GM19438 (cell line): Measurements from ENCODE around the gene SKAP1.
"Not testable (repeated sequence)": the region's sequence is repeated elsewhere in the genome, so short reads cannot be mapped to it uniquely, and the experiment has no call there.

Experiments used
- ATAC-seq: cut with Tn5 transposase; IDR thresholded peaks from one replicate; pipeline ENCODE4 v1.9.1; 2021; ENCODE audit warnings: low read depth; ENCODE audit not compliant: unreplicated experiment

SKAP1 gene

DNA sequence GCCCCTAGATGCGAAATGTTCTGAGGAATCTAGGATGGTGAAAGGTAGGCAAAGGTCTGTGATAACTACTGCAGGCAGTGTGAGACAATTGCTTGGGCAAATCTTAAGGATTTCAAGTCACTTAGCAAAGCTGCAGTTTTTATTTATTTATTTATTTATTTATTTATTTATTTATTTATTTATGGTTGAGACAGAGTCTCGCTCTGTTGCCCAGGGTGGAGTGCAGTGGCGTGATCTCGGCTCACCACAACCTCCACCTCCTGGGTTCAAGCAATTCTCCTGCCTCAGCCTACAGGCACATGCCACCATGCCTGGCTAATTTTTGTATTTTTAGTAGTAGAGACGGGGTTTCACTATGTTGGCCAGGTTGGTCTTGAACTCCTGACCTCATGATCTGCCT, 243.7 kb downstream of the SKAP1 start:
- ATAC-seq = not testable (repeated sequence)

DNA sequence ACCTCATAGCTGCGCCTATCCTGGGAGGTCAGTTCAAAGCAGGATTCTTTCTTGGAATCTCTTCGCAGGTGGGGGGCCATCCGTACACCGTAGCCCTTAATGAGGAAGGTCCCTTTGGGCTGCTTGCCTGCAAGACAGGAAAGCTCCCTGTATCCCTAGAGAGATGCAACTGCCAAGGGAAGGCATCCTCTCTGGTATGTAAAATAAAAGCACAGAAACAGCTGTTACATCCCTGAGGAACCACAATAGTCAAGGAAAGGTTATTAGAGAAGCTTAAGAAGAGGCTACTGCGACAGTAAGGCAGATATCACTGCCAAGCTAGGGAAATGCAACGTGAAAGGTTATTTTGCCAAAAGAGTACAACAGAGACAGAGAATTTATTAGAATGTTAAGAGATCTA, 245.3 kb downstream of the SKAP1 start:
- no peak for ATAC-seq

DNA sequence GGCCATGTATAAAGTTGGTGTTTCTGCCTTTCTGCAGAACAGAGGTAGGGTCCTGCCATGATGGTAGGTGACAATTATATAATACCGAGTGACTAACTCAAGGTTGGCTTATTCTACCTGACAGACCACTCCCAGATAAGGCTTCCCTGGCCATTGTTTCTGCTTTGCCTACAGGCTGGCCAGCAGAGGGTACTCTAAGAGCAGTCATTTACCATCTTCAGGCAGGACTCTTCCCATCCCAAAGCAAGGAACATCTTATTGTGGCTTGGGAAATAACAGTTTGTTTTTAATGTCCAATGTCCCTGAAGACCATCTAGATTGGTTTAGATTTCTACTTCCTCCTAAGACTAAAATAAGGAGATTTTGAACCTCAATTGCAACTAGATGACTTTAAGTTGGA, 248.4 kb downstream of the SKAP1 start:
- no peak for ATAC-seq

DNA sequence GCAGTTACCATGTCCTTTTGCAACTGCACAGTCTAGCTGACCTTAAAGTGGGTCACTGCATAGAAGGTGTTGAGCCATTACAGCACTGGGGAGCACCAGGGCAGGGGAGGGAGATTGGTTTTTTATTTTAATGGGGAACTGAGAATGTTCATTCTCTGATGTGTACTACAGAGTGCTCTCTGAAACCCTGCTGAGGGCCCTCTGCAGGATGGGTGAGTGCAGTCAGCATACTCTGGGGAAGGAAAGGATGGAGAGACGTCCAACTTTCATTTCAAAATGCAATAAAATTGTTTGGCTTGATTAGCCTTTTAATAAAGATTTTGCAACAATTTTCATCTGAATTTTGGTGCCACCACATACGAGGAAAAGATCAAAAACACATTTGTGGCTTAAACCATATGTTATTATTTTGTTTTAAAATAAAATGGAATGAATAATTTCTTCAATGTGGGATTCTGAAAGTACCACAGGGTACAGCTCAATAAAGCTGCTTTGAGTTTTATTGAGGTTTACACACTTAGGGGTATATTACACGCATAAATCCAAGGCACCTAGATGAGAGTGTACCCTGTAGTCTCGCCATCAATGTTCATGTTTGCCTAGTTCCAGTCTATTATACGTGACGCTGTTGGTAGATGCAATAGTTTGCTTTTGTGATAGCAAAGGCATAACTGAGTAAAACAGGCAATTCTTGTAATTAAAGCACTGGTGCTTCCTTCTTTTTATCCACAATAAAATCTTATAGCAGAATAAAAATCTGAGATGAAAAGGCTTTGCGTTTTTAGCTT, 249.0 kb downstream of the SKAP1 start:
- no peak for ATAC-seq

DNA sequence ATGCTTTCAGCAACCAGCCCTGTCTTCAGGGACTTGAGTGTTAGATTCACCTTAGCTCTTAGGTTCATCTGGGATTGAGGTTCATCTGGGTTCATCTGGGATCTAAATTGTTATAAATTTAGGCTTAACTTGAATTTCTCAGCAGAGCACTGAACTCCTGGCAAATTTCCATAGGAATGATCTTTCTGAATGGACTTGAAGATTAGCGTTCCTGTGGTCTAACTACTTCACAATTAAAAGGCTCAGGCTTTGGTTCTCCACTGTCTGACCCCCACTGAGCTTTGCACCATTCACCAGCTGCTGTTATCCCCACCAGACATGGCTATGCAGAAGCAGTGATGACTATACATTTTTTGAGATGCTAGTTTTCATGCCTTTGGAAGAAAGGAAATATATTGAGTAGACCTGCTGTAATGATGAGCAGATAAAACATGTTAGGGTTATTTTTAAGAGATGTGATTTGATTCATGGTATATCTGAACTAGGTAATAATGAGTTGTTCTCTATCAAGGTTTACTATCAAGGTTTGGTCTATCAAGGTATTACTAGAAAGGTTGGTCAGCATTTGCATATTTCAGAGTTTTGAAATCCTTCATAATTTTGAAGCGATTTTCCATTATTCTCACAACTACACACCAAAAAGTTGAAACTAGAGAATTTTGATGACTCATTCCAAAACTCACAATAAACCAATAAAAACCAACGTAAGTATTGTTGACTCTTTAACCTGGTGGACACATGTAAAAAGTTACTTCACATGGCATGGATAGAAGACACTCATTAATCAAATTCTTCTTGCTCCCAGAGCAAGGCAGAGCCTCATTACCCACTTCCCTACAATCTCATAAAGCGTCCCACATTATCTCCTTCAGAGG, 250.7 kb downstream of the SKAP1 start:
- ATAC-seq = no peak

DNA sequence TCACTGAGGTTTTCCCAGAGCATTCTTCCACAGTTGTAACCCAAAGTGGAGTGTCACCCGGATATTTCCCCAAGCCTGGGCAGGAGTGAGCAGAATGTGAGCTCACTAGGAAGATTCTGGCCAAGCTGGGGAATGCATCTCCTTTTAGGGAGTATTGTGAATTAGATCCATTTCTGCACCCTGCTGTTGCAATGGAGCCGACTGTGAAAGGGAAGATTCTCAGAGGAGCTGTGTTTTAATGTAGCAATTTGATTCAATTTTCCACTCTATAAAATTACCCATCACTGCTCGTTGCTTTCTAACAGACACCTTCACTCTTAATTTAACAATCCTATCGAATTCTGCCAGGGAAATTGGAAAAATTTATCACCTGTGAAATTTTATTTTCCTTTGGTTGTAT, 251.7 kb downstream of the SKAP1 start:
- ATAC-seq = no peak

DNA sequence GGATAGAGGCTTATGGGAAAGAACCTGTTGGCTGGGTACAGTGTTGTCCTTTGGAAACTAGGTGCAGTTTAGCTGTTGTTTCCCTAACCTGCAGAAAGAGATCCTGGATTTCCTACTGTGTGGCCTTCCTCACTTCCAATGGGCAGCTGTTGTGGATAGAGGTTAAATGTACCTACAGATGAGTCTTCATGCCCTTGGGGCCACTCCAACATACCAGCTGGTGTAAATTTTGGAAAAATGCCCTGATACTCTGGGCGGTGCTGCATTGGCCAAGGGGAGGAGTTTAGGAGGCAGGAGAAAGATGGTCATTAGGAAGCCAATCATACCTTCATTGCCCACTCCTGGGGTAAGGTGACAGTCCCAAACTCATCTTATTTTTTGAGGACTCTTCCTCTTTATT, 252.2 kb downstream of the SKAP1 start:
- no peak for ATAC-seq

DNA sequence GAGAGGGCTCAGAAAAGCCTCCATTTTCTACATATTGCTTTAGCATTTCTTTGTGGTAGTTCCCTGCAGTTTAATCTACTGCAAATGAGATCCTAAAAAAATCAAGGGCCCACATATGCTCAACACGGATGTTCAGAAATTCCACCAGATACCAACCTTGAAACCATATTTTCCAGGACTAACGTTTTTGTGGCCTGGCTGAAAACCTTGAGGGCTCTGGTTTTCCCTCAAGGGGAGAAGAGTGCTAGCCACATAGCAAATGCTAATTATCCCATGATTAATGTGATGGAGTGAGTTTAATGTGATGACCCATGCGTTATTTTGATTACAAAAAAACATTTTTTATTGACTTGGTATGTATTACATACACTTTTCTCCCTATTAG, 253.6 kb downstream of the SKAP1 start:
- ATAC-seq = no peak

DNA sequence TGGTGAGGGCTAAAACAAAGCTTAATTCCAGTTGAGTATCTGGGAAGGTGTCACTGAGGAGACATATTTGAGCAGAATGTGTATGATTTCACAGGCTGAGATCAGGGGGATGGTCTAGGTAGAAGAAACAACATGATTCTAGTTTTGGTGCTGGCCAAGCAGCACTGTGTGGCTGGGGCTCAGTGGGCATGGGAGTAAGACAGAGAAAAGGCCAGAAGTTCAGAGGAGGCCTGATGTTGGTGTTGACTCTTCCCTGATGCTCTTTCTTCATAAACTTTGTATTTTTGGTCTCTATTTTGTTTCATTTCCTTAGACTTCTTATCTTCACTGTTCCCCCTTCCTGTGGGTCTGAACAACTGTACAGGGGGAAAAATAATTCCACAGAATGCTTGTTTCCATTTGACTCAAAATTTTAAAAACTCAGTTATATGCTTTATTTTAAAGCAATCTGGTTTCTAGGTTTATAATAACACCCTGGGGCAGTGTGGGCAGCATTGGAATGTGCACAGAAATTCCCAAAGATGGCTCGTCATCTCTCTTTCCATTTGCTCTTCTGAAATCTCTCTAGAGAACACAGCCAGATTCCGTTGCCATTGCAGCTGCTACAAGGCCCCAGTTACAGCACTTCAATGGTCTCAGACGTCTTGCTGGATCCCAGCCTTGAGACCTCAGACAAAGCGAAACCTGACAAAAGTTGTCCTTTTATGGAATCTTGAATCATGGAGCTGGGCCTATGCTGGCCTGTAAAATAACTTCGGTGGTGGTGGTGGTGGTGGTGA, 254.1 kb downstream of the SKAP1 start:
- ATAC-seq = no peak

DNA sequence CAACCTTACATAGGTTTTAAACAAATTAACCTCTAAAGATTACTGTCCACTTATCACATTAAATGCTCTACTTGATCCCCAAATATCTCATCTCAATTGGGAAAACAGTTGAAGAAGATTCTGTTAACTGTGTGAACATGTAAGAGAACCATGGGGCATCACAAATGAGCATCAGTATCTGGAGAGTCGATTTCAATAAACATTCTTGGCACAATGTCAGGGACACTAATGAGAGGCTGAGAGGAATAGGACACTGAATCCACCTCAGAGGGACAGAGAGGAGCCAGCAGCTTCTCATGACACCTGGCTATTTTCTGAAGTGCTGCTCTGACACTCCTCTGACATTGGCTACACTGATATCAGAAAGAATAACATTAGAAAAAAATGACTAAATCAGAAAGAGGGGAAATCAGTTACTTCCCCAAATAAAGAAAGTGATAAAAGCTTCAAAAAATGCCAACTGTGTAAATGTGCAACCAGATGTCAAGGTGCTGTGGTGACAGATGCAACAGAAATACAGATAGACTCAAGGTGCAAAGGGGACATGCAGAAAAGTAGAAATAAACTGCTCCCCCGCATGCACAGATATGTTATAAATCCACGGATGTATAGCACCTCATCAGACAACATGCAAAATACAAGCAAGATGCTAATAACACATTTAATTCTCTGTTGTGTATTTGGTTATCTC, 255.0 kb downstream of the SKAP1 start:
- no peak for ATAC-seq

DNA sequence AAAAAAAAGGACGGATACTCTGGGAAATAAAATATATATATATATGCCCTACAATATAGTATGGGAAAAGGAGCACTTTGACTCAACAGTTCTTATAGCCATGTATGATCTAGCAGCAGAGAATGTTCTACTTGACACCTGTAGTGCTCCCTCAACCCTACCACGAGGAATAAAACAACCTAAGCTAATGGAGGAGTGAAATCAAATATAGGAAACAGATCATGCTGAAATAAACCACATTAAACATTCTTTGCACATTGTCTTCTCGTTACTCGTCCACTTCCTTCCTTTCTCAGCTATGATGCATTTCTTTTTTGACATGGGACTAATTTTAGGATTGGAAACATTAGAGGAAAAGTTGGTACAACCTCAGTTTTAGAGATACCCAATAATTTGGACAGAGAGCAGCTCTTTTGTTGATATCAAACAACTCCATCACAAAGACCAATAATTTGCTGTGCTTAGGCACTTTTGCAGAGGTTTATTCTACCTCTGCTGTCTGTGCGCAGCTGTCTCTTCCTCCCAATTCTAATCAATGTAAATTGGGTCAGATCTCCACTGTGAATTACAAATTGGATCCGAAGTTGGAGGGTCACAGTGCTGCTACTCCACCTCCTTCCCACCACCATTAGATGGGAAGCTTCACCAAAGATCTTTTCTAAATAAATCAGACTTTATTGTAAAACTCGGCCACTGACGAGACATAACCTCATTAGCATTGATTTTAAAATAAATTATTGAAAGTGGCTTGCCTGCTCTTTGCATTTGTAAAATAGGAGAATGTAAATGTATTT, 256.6 kb downstream of the SKAP1 start:
- no peak for ATAC-seq

DNA sequence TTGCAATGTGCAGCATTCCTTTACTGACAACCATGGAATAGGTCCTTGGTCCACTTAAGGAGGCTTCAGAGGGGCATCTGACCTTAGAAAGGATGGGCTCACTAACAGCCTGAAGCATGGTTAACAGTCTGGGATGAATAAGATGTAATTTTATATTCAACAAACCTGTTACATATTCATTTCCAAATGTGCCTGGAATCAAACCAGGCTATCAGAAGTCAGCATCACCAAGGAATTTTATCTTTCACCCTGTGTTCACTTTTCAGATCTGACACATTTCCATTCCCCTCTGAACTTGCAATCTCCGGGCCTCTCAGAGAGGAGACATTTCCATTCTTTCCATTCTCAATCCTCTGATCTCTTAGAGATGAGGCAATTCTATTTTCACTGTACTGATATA, 260.1 kb downstream of the SKAP1 start:
- ATAC-seq = no peak

DNA sequence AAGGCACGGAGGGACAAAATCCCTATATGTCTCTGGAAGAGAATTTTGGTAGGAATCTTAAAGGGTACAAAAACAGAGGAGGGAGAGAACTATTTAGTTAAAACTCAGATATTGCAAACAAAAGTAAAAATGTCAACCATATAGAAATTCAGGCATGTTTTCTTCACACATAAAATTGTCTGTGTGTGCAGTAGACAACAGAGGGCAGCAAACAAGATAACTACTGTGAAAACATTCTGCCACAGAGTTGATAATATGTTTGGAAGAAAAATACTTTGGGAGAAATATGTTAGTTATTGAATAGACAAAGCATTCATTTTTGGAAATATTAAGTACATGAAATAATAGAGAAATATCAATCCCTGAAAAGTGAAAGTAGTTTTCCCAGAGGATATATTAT, 266.2 kb downstream of the SKAP1 start:
- no peak for ATAC-seq

DNA sequence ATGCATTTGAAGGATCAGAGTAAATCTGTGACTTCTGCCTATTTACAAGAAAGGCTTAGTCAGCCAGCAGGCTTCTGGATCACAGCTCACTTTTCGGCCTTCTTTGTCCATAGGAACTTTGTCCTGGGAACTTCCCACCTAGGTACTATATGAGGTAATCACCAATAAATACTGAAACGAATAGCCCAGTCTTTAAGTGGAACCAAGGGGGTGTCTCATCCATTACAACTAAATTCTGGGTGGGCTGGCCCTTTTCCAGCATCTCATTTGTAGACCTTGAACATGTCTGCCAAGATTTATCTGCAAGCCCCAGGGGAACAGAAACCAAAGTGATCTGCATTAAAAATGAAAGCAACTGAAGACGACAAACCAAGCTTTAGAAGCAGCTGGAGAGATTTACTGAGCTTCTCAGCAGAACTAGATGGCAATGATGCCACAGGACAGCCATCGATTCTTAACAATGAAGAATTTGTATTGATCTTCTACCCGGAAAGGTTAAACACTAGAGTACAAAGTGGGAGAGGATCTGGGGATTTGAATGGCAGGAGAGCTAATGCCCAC, 267.0 kb downstream of the SKAP1 start:
- ATAC-seq = no peak

DNA sequence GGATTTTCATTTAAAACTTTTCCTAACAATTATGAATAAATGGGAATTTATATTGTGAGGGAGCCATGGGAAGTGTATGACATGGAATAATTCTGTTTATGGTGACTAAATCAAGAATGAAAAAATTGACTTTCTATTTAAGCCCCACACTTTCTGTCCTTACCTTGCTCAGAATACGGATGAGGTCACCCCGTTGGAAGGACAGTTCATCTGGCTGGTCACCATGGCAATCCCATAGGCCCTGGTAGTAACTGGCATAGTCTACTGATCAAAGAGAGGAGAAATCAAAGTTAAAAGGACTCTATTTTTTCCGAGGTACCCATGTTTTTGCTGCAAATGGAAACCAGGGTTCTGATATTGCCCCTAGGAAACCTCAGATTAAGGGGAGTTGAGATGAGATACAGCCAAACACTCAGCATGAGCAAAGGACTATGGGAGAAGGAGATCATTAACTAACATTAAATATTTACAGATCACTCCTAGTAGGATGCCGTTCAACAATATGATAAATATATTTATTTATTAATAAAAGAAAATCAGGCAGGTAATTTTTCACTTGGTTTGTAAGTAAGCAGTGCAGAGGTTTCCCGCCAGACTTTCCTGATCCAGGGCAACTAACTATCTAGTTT, 267.6 kb downstream of the SKAP1 start:
- ATAC-seq = no peak

DNA sequence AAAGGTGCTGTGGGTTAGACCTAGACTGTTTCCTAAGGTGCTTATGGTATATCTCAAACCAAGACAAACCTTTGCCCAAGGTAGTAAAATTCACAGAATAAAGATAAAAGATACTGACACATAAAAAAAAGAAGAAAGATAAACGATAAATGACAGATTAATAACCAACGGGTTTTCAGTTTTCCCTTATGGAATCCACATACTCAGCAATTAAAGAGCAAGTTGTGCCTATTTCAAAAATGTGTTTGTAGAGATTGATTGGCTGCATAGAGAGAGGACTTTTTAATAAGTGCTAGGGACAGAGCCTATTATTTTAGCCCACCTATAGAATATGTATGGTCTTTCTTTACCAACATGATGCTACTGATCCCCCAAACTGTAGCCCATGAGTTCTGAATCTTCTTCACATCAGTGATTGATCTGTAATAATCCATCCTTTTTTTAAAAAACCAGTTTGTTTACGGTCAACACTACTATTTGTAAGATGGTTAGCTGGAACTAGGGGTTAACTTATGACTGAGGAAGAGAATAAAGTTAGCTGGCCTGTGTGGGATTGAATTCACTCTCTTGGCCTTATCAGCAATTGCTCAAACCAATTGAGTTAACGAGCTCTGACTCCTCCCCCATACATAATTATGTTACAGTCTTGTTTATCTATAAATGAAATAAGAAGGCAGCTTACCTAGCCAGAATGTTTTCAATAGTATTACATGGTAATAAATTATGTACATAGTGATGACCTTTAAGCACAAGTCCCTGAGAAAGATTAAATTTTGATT, 268.7 kb downstream of the SKAP1 start:
- no peak for ATAC-seq

DNA sequence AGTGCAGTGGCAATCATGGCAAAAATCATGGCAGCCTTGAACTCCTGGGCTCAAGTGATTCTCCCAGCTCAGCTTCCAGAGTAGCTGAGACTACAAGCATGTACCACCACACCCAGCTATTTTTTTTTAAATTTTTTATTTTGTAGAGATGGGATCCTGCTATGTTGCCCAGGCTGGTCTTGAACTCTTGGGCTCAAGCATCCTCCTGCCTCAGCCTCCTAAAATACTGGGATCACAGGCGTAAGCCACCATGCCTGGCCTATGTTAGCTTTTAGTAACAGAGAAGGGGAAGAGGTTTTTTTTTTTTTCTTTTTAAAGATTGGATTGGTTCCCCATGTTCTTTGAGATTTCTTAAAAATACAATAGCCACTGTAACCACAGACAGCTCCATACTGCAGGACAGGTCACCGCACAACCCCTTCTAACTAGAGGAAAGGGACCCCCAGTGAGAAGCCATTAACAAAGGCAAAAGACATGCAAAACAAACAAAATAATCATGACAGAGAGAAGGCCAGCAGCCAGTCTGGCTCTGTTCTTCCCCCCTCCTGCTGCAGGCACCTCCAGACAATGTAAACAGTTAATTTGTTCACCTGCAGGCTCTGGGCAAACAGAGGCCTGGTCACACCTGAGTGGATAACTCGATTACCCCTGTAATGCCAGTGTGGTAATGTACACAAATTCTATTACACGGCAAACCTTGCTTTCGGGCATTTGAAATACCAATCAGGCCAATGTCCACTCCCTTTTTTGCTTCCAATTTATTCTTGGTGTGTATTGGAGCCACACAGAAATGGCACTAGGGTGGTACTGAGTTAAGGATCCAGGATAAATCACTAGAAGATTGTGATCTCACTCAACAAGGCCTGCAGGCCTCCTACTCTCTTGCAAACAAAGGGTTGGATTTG, 269.6 kb downstream of the SKAP1 start:
- ATAC-seq = no peak
